GM08714 (cell line): Measurements from ENCODE around the gene TBC1D19.
"Not testable (repeated sequence)": the region's sequence is repeated elsewhere in the genome, so short reads cannot be mapped to it uniquely, and the experiment has no call there.

ENCODE experiments used
- H3K4me3 ChIP-seq: fragments of 200-500 bp; sonication (Bioruptor generic); 2 replicates; pipeline ENCODE4 v1.5.1; 2014; ENCODE audit warnings: mild to moderate bottlenecking, low read length, inconsistent platforms
- ZNF274 ChIP-seq: IDR thresholded peaks from 2 replicates; pipeline ENCODE4 v1.6.1; 2012; ENCODE audit warnings: mild to moderate bottlenecking, low read depth, low read length

Gene TBC1D19, protein sequence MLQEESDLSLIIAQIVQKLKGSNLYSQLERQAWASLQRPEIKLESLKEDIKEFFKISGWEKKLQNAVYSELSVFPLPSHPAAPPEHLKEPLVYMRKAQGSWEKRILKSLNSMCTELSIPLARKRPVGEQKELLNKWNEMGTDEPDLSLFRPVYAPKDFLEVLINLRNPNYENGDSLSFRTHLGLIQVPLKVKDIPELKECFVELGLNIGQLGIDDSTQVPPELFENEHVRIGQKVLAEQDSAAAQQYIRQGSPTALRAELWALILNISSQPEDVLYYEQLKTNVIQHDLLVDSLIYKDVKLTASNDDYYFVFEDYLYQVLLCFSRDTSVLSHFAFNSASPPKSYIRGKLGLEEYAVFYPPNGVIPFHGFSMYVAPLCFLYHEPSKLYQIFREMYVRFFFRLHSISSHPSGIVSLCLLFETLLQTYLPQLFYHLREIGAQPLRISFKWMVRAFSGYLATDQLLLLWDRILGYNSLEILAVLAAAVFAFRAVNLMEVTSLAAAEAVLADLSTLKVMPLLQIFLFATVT

GRCh38 chr4:26583865-26584652 is at the start of gene TBC1D19:
TBC1D19 (plus strand) TSS chr4:26584084; CDS start chr4:26584194, 110 bp downstream.
- peak within 1 kb of the TSS; percentile 79 for H3K4me3 ChIP-seq
- TF ChIP-seq ZNF274 = no peak

GRCh38 chr4:26542991-26543390 is 40.9 kb upstream of the TBC1D19 start:
- no peak overlapping the region for H3K4me3 ChIP-seq
- TF ChIP-seq ZNF274 = no peak

GRCh38 chr4:26544421-26544820 is 39.5 kb upstream of the TBC1D19 start:
- TF ChIP-seq ZNF274 = no peak
- no peak overlapping the region for H3K4me3 ChIP-seq

DNA sequence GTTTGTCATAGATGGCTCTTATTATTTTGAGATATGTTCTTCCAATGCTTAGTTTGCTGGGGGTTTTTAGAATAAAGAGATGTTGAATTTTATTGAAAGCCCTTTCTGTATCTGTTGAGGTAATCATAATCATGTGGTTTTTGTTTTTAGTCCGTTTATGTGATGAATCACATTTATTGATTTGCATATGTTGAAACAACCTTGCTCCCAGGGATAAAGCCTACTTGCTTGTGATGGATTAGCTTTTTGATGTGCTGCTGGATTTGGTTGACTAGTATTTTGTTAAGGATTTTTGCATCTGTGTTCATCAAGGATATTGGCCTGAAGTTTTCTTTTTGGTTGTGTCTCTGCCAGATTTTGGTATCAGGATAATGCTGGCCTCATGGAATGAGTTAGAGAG is 35.5 kb upstream of the TBC1D19 start:
- not testable (repeated sequence) for H3K4me3 ChIP-seq

DNA sequence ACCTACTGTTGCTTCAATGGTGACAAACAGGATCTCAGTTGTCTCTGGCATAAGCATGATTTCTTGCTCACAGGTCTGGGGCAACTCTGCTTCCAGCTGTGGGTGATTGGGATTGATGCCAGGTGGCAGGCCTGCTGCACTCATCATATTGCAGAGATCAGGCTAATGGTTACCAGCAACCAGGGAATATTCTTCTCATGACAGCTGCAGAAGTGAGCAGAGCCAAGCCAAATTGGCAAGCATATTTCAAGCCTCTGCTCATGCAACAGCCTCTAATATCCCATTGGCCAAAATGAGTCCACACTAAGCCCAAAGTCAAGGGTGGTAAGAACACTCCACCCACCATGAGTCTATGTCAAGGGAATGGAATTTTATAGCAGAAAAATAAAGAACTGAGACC is 26.7 kb upstream of the TBC1D19 start:
- H3K4me3 ChIP-seq = no peak overlapping the region
- no peak for TF ChIP-seq ZNF274

DNA sequence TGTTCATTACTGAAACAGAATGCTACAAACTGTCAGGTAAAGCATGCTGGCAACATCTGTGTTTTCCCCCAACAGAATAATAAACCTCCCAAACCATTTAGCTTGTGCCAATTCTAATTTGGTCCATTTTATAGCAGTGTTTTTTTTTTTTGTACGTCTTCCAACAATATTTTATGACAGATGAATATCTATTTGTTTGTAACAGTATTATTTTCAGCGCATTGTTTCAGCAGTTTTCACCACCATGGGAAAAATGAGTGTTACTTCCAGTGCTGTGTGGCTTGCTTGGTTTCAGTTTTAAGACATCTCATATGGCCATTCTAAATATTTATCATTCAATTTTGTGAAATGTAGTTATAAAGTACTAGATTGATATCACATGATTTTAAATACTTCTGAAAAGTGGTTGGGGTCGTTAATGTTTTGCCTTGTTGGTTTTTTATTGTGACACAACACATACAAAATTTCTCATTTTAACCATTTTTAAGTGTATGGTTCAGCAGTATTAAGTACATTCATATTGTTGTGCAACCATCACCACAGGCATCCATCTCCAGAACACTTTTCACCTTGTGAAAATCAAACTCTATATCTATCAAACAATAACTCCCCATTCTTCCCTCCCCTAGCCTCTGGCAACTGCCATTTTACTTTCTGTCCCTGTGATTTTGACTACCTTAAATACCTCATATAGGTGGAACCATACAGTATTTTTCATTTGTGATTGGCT is 25.6 kb upstream of the TBC1D19 start:
- no peak for TF ChIP-seq ZNF274
- H3K4me3 ChIP-seq = no peak overlapping the region

DNA sequence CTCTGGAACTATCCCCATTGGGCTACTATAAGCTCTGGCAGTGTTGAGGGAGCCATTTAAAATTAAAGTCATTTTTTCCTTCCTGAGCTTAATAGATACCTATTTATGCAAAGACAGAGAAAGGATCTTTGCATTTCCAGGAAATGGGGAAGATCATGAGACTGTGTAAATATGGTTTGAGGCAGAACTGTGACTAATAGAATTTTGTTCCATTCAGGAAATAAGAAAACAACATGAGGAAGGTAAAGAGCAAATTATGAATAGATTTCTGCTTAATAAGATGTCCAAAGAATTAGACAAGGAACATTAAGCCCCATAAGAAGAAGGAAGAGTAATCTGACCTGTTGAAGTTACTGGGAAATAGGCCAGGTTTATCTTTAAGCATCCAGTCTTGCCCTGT is 17.8 kb upstream of the TBC1D19 start:
- H3K4me3 ChIP-seq = no peak overlapping the region
- no peak for TF ChIP-seq ZNF274

DNA sequence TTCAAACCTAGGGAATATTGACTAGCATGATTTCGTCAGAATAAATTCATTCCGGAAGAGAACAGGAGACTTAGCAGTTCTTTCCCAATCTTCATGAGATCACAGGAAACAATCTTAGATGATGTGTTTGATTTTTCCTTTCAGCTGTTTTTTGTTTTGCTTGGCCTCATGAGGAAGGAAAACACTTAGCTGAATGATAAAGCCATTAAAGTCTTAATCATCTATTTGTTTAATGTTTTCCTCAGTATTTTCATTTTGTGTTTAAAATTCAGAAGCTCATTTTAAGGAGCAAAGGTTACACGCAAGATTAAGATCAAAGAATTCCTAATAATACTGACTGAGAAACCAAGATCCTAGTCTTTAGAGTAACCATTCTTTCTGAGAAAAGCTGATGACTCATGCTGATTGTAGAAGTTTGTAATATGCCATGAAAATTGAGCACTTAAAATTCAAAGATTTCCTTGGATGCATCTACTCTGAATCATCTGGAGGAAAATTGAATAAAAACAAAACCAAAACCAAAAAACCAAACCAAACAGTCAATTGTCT is 15.4 kb upstream of the TBC1D19 start:
- H3K4me3 ChIP-seq = no peak overlapping the region
- TF ChIP-seq ZNF274 = no peak

GRCh38 chr4:26570596-26570995 is 13.3 kb upstream of the TBC1D19 start:
- TF ChIP-seq ZNF274 = no peak

DNA sequence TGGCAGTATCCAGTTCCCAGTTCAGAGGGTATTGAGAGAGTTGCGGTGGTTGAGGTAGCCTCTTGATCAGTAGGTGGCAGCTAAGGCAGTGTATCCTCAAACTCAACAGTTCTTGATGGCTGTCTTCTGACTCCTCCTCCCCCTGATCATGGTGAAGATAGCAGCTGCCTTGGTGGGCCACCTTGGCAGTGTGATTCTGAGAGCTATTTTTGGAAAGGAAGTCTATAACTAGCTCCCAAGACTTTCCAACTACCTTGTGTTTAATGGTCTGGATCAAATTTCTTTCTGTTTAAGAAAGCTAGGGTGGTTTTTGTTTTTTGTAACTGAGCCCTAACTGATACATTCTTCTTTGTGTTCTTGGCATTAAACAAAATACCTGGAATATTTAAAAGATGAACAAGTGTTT is 10.5 kb upstream of the TBC1D19 start:
- no peak for TF ChIP-seq ZNF274
- H3K4me3 ChIP-seq = no peak overlapping the region

More at GRCh38 chr4:26570596-26570995, 13.3 kb upstream of the TBC1D19 start:
- H3K4me3 ChIP-seq = no peak overlapping the region

- no peak for TF ChIP-seq ZNF274
- H3K4me3 ChIP-seq = no peak overlapping the region
Observed at GRCh38 chr4:26574563-26574962, 9.3 kb upstream of the TBC1D19 start.

DNA sequence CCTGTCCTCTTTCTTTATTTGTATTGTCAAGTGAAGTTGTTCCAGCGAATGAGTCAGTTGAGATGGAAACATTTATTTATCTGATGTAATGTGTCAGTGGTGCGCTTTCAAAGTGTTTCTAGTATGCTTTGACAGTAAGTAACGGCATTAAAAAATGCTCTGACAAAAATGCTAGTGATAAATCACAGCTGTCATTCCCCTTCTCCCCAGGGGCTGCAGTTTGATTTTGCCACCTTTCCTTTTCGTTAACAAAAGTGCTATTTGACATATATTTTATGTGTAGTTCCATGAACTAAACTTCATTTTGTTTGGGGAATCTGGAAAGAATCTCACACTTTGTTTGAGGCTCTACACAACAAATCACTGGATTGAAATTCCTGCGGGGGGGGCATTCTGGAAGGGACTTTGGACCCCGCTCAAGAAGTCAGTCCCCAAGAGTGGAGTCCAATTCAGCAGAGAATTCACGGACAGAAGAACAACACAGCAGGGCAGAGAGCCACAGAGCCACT is 7.6 kb upstream of the TBC1D19 start:
- H3K4me3 ChIP-seq = no peak overlapping the region
- TF ChIP-seq ZNF274 = no peak

DNA sequence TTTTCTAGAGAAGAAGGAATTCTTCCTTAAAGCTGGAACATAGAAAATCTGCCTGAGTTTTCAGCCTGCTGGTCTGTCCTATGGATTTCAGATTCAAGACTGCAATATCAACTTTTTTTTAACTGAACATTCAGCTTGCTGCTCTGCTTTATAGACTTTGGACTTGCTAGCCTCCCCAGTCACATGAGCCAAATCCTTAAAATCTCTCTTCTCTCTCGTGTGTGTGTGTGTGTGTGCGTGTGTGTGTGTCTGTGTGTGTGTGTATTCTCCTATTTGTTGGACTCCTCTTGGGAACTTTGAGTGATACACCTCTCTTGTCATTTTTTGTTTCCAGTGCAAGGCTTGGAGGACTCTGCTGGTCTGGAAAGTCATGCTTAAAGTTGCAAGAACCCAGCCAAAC is 6.8 kb upstream of the TBC1D19 start:
- TF ChIP-seq ZNF274 = no peak
- H3K4me3 ChIP-seq = no peak overlapping the region

- H3K4me3 ChIP-seq = no peak overlapping the region
- no peak for TF ChIP-seq ZNF274
Observed at GRCh38 chr4:26579169-26579568, 4.7 kb upstream of the TBC1D19 start.

DNA sequence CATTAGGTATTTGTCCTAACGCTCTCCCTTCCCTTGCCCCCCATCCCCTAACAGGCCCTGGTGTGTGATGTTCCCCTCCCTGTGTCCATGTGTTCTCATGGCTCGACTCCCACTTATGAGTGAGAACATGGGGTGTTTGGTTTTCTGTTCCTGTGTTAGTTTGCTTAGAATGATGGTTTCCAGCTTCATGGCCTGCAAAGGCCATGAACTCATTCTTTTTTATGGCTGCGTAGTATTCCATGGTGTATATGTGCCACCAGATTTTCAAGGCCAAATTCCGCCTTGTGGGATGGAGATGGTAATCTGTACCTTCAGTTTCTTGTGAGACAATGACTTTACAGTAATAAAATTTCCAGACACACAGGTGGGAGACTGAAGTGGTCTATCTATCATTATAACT is 2.5 kb upstream of the TBC1D19 start:
- H3K4me3 ChIP-seq = not testable (repeated sequence)
